Tongue (tissue), 2 donors: ENCODE measurements around the gene CRTAP. TPM values are rescaled to one million over a fixed set of nuclear protein-coding genes. Genes with fewer than 3 reads are reported as not detected.
A peak's percentile ranks its signal among the peaks of the same experiment; 100 is the strongest.
"Not testable (repeated sequence)": the region's sequence is repeated elsewhere in the genome, so short reads cannot be mapped to it uniquely, and the experiment has no call there.

Source experiments
- DNase-seq: peaks from one replicate; pipeline ENCODE4 v3.0.0-alpha.2; 2015
- total RNA-seq: library from RNA; depleted of rRNA; stranded (reverse); fragments of >200 nt; gene quantifications from one replicate; pipeline ENCODE4 v1.2.3, GENCODE V29; 2014

The CRTAP gene
- total RNA-seq, 1 donor from 2014 or later = 124 TPM

DNA sequence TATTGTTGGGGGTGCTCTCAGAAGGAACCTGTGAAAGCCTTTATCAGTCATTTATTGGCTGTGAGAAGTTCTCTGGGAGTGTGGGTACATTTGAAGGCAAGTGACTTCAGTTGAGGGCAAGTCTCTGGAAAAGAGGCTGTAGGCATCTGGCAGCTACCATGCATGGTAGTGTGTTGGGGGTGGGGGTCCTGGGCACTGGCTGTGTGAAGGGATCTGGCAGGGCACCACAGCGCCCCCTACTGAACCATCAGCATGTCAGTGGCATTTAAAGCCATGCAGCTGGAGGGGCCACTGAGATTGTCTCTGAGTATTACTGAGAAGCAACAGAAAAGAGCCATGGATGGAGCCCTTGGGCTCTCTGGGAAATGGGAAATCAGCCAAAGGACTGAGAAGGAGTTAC lies 30.6 kb downstream of the CRTAP start:
- no peak for DNase-seq

DNA sequence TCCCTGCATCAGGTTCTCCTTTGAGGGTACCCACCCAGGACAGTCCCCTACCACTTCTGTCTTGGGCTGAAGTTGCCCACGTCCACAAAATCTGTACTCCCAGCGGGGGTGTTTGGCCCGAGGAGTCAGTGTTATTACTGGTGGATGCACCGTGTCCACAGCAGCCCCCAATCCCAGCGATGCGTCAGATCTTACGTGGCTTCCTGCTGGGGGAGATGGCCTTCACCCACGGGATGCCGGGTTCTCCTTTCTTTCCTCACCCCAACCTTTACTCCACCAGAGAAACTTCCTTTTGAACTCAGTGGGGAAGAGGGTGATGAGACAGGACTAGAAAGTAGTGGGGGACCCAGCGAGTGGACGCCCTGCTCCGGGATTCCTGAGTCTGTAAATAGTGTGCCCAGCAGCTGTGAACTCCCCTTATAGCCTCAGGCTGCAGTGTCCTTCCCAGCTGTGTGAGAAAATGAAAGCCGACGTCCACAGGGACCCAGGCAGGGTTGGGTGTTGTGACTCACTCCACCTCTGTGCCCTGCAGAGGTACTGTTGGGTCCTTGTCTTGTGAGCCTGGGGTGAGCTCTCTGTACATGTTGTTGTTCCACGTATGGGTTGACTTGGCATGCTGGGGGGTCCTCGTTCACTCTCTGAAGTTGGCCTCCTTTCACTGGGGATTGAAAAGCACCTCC lies 31.5 kb downstream of the CRTAP start:
- DNase-seq = no peak

DNA sequence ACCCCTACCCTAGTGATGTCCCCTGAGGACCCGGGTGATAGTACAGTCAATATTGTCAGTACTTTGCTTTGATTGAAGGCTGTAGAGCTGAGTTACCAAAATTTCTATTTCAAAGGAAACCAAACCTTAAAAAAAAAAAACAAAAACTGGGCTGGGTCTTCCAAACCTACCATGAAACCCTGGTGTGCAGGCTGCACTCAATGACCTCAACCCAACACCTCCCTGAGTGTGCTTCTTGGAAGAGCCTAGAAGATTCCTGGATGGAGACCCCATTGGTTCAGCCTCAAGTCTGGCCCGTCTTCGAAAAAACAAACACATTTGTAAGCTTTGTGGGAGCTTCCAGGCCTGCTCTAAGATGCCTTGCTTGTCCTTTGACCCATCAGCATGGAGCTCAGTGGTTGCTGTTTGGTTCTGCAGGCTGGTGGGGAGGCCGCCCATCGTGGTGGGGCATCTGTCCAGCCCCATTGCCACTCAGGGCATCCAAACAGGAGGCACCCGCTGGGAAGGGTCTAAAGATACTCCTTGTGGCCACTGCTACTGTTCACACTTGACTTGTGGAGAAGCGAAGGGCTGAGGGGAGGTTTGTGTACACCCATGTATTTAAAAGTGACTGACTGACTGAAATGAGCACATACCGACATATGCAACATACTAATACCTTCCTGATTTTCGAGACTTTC lies 32.2 kb downstream of the CRTAP start:
- DNase-seq = no peak

DNA sequence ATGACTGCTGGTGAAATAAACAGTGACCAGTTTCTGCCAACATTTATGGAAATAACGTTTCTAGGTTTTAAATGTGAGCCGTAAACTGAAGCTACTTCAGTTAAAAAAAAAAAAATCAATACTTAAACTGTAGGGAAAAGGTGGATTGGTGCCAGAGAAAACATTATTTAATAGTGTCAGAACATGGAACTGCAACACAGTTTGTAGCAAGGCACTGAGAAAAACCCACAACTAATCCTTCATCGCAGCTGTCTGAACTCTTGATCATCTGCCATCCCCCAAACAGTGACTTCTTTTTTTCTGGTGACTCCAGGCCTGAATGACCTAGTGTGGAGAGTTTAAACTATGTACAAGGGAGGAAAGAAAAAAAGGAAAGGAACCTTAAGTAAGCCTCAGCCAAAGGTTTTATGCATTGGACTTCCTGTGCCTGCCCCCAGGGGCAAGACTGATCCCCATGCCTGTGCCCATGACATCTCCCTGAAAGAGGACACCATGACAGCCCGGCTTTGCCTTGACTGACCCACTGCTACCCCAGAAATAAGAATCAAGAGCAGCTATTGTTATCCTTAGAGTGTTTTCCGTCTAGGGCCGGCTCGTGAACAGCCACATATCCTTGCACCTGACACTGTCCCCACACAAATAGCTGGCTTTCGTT lies 33.1 kb downstream of the CRTAP start:
- DNase-seq = peak; percentile 92

DNA sequence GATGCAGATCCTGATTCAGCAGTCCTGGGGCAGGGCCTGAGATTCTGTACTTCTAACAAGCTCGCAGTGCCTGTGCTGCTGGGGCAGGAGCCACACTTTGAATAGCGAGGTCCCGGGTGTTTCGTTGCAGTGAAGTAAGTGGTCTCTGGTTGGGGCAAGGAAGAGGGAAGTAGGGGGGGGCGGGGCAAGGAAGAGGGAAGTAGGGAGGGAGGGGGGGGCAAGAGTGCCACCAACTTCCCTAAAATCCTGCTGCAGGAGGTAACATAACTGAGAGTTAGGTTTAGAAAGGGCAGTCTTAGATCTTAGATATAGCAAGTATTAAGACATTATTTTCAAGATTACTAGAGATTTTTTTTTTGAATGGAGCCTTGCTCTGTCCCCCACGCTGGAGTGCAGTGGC lies 35.5 kb downstream of the CRTAP start:
- no peak for DNase-seq

DNA sequence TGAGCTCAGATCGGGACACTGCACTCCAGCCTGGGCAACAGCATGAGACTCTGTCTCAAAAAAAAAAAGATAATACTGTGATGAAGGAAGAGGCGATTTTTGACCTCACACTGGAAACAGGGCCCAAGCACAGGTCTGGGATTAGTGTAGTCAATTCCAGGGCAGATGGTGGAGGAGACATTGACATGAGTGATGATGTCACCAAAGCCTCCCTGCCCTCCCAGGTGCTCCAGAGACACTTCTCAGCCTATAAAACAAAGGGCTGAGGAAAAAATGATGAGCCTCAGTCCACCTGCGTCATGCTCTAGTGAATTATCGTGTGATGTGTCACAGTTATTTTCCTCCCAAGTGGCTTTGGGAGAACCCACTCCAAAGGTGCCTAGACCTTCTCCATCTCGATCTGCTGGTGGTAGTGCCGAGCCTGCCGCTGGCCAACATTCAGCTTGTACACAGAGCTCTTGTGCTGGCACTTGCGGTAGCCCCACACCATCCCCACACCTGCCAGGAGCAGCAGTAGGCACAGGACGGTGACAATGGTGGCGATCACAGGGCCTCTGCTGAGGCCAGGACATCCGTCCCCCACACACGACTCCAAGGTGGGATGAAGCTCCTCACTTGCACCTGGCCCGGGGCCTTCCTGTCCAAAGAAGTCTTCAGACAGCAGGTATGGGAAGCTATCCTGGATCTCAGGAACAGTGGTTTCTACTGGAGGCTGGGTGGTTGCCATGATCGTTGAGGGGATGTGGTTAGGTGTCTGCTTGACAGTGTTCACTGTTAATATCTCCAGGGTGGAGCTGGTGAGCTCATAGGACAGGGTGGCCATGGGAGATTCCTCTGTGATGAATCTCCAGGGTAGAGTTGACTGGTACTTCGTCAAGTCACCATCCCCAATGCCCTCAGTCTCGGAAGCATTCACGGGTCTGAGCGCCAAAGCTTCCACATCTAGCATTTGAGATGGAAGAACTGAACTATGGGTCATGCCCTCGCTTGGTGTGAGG lies 38.8 kb downstream of the CRTAP start:
- DNase-seq = no peak

DNA sequence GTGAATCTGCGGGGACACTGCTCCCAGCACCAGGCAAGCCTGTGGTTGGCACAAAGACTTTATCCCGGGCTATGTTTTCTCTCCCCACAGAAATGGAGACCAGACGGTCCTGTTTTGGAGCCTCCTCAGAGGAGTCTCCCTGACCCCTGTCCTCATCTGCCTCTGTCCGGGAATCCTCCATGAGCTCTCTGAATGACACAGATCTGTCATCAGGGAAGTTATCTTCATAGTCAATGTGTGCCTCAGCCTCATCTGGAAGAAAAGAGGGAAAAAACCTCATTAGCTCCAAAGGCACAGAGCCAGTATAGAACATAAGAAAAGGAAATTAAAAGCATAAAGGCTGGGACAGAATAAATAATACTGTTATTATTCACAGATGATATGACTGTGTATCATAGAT lies 40.0 kb downstream of the CRTAP start:
- DNase-seq = no peak

DNA sequence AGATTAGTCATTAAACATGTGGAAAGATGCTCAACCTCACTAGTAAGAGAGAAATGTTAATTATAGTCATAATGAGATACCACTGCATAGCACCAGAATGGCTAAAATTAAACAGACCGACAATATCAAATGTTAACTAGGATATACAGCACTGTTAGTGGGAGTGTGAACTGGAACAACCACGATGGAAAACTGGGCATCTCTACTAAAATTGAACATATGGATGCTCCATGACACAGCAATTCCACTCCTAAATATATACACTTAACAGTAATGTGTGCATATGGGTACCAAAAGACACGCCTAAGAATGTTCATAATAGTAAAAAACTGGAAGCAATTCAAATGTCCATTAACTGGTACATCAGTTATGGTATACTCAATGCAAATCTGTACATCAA lies 41.5 kb downstream of the CRTAP start:
- no peak for DNase-seq

DNA sequence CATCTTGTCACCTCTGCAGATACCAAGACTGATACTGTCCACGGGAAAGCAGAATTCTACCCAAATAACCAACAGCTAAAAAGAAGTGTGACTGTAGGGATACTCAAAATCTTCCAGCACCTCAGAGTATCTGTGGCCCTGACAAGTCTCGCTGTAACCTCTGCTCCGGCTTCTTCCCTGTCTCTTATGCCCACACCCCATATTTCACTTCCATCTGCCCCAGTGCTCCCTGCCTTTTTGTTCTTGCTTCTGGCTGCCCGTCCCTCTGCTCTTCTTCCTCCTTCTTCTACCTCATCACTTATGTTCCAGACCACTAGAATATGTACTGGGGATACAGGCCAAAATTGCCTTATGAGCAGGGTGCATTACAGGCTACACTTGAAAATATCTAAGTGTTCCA lies 45.4 kb downstream of the CRTAP start:
- no peak for DNase-seq

DNA sequence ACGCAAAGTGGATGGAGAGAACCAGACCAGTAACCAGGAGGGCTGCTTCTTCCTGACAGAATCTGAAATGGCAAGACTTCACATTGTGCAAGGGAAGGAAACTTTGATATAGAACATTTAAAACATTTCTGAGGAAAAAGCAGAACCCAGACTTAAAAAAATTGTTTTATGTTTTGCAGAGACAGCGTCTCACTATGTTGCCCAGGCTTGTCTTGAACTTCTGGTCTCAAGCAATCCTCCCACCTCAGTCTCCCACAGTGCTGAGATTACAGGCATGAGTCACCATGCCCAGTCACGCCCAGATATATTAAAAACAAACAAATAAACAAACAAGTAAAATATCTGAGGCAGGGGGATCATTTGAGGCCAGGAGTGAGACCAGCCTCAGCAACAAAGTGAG lies 46.2 kb downstream of the CRTAP start:
- no peak for DNase-seq

DNA sequence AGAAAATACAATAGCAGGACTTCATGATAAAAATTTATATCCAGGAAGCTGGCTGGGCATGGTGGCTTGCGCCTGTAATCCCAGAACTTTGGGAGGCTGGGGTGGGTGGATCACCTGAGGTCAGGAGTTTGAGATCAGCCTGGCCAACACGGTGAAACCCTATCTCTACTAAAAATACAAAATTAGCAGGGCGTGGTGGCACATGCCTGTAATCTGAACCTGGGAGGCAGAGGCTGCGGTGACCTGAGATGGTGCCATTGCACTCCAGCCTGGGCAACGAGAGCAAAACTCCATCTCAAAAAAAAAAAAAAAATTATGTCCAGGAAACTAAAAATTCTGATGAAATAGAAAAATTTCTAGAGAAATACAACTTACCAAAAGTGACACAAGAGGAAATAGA lies 48.8 kb downstream of the CRTAP start:
- DNase-seq = not testable (repeated sequence)

DNA sequence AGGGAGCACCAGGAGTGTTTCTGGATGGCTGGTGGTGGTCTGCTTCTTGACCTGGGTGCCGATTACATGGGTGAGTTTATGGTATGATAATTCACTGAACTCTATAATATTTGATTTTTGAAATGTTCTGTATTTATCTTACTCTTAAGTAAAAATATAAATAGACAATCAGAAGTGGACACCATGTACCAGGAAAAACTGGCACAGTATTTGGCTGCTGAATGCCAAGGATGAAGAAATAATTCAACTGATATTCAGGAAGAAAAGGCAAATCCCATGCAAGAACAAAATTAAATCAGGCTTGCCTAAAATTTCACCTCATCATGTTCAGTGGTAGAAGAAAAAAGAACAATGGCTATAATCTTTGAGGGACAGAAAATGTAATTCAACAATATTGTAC lies 51.6 kb downstream of the CRTAP start:
- DNase-seq = no peak

DNA sequence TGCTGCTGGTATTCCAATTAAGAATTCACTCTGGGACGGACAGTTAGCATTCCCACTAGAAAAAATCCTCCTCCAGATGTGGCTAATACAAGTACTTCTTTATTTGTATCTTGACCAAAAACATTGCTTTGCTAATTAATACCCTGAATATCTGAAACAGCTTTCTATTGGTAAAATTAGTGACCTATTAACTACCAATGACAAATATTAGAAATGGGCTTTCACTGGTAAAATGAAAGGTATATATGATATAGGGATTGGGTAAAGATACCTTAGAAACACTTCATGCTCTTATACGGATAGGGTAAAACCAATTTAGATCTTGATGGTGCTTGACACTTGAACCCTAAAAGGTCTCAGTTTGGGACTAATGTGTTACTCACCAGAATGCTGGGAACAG lies 52.3 kb downstream of the CRTAP start:
- DNase-seq = no peak

DNA sequence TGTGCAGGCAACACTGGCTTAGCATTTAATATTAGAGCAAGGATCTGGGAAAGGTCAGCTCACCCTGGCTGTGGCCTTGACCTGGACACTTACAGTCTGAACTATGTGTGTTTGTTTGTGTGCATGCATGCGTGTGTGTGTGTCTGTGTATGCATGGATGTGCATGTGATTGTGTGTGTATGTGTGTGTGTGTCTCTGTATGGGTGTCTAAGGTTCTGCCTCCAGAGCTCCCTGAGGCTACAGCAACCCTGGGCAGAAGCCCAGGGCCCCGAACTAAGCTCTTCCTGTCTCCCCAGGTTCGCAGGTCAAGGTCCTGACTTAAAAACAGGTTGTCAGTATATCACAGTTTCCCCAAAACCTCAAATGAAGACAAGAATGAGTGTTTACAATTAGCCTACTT lies 53.5 kb downstream of the CRTAP start:
- DNase-seq = no peak

DNA sequence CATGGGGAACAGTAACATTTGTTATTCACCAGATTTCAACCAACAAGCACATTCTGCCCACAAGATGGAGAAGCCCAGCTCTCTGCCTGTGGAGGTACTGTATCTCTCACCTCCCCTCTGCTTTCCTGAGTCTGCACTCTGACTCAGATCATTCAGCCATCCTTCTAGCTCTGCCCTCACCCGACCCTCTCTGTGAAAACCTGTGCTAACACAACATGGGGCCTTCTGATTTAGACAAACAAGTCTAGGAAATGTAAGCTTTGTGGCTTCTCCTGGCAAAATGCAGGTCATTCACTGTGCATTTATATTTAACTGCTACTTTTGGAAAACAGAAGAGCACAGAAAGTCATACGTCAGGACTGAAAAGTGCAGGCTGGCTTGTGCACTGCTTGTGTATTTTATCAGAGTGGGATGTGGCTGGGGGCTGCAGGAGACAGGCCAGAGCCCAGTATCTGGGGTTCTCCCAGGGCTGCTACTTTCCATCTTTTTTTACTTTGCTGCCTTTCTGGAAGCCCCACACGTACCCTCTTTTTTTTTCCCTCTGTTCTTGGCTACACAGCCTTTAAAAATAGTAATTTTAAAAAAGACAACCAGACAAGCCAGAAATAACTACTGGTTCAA lies 54.0 kb downstream of the CRTAP start:
- no peak for DNase-seq

DNA sequence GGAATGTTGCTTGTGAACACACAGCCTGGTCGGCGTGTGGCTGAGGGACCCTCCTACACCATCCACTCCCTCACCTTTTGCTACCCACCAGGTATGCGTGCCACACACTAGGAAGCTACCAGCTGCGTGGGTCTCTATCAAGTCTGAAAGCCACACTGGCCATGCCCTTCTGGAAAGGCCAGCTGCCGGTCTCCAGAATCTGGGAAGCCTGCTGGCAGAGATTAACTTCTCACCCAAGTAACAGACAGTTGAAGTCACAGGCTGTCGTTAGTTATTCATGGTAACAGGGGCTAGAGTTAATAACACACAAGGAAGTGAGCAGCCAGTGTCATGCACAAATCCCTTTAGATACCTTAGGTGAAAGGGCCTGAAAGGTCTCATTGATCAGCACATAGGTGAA lies 56.7 kb downstream of the CRTAP start:
- DNase-seq = peak; percentile 28

DNA sequence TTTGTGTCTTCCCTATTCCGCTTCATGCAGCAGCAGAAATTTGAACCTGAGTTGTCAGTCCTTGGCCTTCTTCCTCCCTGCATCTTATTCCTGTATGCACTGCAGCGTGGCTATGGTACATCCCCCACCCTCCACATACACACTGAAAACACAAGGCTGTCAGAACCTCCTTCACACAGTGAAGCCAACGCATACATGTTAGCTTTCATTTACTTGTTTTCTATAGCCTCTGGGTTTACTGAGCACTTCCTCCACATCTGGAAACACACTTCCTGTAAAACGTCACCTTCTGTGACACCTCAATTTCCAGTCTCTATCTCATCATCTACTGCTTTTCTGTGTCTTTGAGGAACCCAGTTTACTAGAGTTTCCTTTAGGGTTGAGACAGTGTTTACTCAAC lies 57.8 kb downstream of the CRTAP start:
- no peak for DNase-seq

DNA sequence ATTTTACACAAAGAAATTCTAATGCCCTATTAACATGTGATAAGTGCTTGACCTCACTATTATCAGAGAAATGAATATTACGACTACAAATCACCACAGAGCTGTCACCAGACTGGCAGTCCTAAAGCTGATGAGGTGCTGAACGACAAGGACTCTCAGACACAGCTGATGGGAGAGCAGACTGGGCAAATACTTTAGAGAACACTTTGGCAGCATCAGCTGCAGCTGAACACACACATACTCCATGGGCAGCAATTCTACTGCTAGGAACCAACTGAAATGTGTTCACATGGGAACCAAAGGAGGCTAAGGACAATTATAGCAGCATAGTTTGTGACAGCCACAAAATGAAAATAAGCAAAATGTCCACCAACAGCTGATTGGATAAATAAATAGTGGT lies 59.3 kb downstream of the CRTAP start:
- DNase-seq = no peak

DNA sequence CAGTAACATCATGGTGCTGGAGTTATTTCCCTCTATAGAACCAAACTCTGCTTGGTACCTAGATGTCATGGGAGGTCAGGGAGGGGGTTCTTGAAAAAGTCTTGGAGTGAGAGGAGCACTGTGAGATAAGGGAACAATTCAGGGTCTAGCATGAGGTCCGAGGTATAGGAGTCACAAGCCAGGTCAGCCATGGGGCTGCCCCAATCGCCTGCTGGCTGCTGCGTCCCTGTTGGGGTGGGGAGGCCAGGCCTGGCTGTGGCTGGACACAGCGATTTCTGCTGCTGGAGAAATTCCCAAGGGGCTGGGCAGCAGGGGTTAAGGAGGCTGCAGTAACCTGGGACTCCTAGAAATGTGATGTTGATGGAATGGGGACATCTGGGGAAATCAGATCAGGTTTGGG lies 59.9 kb downstream of the CRTAP start:
- no peak for DNase-seq

DNA sequence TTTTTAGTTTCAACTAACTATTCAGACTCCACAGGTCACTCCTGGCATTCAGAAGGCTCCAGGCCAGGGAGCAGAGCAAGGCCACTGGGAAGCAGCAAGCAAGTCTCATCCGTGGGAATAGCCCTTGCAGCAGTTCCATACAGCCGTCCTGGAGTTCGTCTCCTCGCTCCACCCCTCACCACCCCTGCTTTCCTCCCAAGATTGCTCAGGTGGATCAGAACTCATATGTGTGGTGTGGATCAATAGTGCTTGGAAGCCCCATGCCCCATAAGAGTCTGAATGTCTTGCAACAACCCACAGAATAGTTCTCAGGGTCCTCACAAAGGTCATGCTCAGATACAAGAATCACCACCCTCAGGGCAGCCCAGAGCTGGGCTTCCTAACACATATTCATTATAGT lies 60.3 kb downstream of the CRTAP start:
- no peak for DNase-seq

DNA sequence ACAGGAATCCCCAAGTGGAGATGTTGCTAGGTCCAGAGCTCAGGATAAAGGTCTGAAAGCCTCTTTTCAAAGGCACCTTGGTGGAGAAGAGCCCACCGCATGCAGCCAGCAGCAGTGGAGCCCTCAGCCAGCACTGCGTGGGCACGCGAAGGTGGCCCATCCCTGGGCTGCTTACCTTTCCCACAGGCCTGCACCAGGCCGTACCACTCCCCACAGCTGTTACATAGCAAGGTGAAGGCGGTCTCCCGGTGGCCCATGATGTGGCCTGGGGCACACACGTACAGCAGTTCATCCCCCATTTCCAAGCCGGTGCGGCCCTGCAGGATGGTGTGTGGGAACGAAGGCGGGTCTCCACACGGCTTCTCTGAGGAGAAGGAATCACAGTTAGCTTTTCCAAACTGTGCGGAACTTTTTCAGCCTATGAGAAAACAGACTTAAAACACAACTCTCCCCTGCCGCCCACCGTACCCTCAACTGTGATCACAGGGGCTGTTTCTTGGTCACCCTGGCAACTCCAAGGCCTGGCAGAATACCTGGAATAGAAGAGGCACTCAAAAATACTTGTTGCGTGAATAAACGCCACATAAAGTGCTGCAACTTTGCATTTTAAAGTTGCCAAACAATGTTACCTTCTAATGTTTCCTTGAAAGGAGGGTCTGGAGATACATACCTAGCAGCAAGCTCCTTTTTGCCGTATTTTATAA lies 61.0 kb downstream of the CRTAP start:
- DNase-seq = no peak
